Caco-2 (cell line): ENCODE measurements around the gene ALDOA. TPM values are rescaled to one million over a fixed set of nuclear protein-coding genes. Genes with fewer than 3 reads are reported as not detected.

ENCODE experiments used
- BruUV-seq: library from RNA; stranded (reverse); fragments of 400-500 nt; replicated peaks from 2 replicates; lab custom pipeline; 2021; lab: Mats Ljungman, UMichigan
- CTCF ChIA-PET: fragments of 300-600 bp; sonication (Branson Sonifier 250); formaldehyde crosslinking; loops from one replicate; lab custom pipeline; 2022; ENCODE audit warnings: antibody characterized with exemption; lab: Charles Lee
- POLR2A ChIA-PET: fragments of 300-600 bp; sonication (Branson Sonifier 250); formaldehyde crosslinking; loops from one replicate; lab custom pipeline; 2022; ENCODE audit warnings: antibody characterized with exemption; lab: Charles Lee
- DNase-seq, 2 experiments: peaks; one replicate each; pipeline versions ENCODE4 v3.0.0 to v3.0.0-alpha.2; 2020 to 2022
- H3K27me3 ChIP-seq: replicated peaks from 2 replicates; pipeline ENCODE4 v1.6.0; 2011; ENCODE audit warnings: low read length; ENCODE audit not compliant: control insufficient read depth, insufficient read depth
- H3K36me3 ChIP-seq: 2 replicates; pipeline ENCODE4 v1.5.1; 2011; ENCODE audit warnings: low read length; ENCODE audit not compliant: control insufficient read depth, insufficient read depth
- H3K4me1 ChIP-seq: fragments of 250-450 bp; sonication (Bioruptor Pico); 2 replicates; pipeline ENCODE4 v1.5.1; 2020; ENCODE audit warnings: mild to moderate bottlenecking
- H3K4me3 ChIP-seq: 2 replicates; pipeline ENCODE4 v1.5.1; 2011; ENCODE audit warnings: low read depth, mild to moderate bottlenecking, control low read depth, low read length
- H3K9me3 ChIP-seq: fragments of 250-450 bp; sonication (Bioruptor Pico); 2 replicates; pipeline ENCODE4 v1.5.1; 2020; ENCODE audit warnings: mild to moderate bottlenecking, moderate library complexity
- H3K27ac Mint-ChIP-seq: one replicate; pipeline ENCODE4 v1.8.0; 2022; ENCODE audit warnings: mixed read lengths; ENCODE audit not compliant: unreplicated experiment
- H3K27me3 Mint-ChIP-seq: one replicate; pipeline ENCODE4 v1.8.0; 2022; ENCODE audit warnings: mixed read lengths; ENCODE audit not compliant: insufficient read depth, unreplicated experiment
- H3K36me3 Mint-ChIP-seq: one replicate; pipeline ENCODE4 v1.8.0; 2022; ENCODE audit warnings: mild to moderate bottlenecking, mixed read lengths; ENCODE audit not compliant: insufficient read depth, unreplicated experiment
- H3K4me1 Mint-ChIP-seq: one replicate; pipeline ENCODE4 v1.8.0; 2022; ENCODE audit warnings: low read depth, mixed read lengths; ENCODE audit not compliant: unreplicated experiment
- H3K4me3 Mint-ChIP-seq: one replicate; pipeline ENCODE4 v1.8.0; 2022; ENCODE audit warnings: mild to moderate bottlenecking, moderate library complexity, mixed read lengths; ENCODE audit not compliant: unreplicated experiment
- H3K9me3 Mint-ChIP-seq: one replicate; pipeline ENCODE4 v1.8.0; 2022; ENCODE audit warnings: mixed read lengths; ENCODE audit not compliant: unreplicated experiment
- CTCF ChIP-seq, 2 experiments: fragments of 200-600 bp in 1 of 2; IDR thresholded peaks; 1 replicate in 1 of 2; 2 replicates in 1 of 2; pipeline versions ENCODE4 v1.5.1 to v1.8.0; 2011 to 2022; ENCODE audit warnings: antibody characterized with exemption in 1 of 2, control low read depth in 1 of 2, inconsistent platforms in 1 of 2, low read depth in 1 of 2, low read length in 1 of 2, mild to moderate bottlenecking in 1 of 2, moderate library complexity in 1 of 2; ENCODE audit not compliant: insufficient read depth in 1 of 2, severe bottlenecking in 1 of 2, unreplicated experiment in 1 of 2
- intact Hi-C: fragments of 100-400 bp; cut with micrococcal nuclease; formaldehyde crosslinking; loops from one replicate; pipeline ENCODE4 v1.10.0; 2022; ENCODE audit not compliant: unreplicated experiment
- total RNA-seq: library from RNA; stranded (reverse); gene quantifications from 2 replicates; pipeline ENCODE4 v1.2.3, GENCODE V29; 2022

Gene ALDOA
- total RNA-seq, 1 experiment from 2014 or later, result 675 TPM

GRCh38 chr16:30077656-30078055, 12.1 kb downstream of the ALDOA start:
- no peak overlapping the region for H3K4me3 ChIP-seq
- Mint-ChIP-seq H3K4me1 (peaks cover 12% of the 10 kb centered on the region), H3K27me3 (no peaks in the 10 kb centered on the region), H3K9me3 (no peaks in the 10 kb centered on the region), H3K27ac (no peak overlapping the region), H3K4me3 (no peak overlapping the region), H3K36me3 (peaks cover 70% of the 10 kb centered on the region)
- H3K4me1 ChIP-seq, result 0 out of 2 replicates have a peak, but pooled peaks cover 11% of the 10 kb centered on the region
- no peak for TF ChIP-seq CTCF (IDR thresholded peaks at IDR 0.05; ENCODE audit: insufficient read depth in 1 of 2, low read depth in 1 of 2, low read length in 1 of 2, severe bottlenecking in 1 of 2, unreplicated experiment in 1 of 2)
- H3K36me3 ChIP-seq, result peaks cover 10% of the 10 kb centered on the region
- DNase-seq, result no peak
- H3K27me3 ChIP-seq, result no peaks in the 10 kb centered on the region
- intact Hi-C loops, result no loop called here
- no TSS peak for BruUV-seq
- POLR2A ChIA-PET, result no interaction called here
- H3K9me3 ChIP-seq, result no peaks in the 10 kb centered on the region
- CTCF ChIA-PET, result no interaction called here

GRCh38 chr16:30078744-30079143, 13.2 kb downstream of the ALDOA start:
- POLR2A ChIA-PET, result no interaction called here
- Histone ChIP-seq H3K27me3 (no peaks in the 10 kb centered on the region), H3K4me3 (no peak overlapping the region), H3K4me1 (0 out of 2 replicates have a peak, but pooled peaks cover 11% of the 10 kb centered on the region), H3K36me3 (peaks cover 10% of the 10 kb centered on the region), H3K9me3 (no peaks in the 10 kb centered on the region)
- BruUV-seq, result no TSS peak
- no peak overlapping the region for H3K27ac Mint-ChIP-seq
- no peaks in the 10 kb centered on the region for H3K9me3 Mint-ChIP-seq
- no peak for TF ChIP-seq CTCF (IDR thresholded peaks at IDR 0.05; ENCODE audit: insufficient read depth in 1 of 2, low read depth in 1 of 2, low read length in 1 of 2, severe bottlenecking in 1 of 2, unreplicated experiment in 1 of 2)
- H3K36me3 Mint-ChIP-seq, result peaks cover 72% of the 10 kb centered on the region
- CTCF ChIA-PET, result interaction anchor here (0.6 kb wide), 1 partner anchor 289 kb away, joined by 3 read pairs; no protein-coding TSS in a partner anchor
- no peak for DNase-seq
- H3K27me3 Mint-ChIP-seq, result no peaks in the 10 kb centered on the region
- H3K4me1 Mint-ChIP-seq, result peaks cover 12% of the 10 kb centered on the region
- H3K4me3 Mint-ChIP-seq, result no peak overlapping the region
- intact Hi-C loops, result no loop called here

GRCh38 chr16:30079480-30079879, 13.9 kb downstream of the ALDOA start:
- peaks cover 10% of the 10 kb centered on the region for H3K36me3 ChIP-seq
- POLR2A ChIA-PET, result interaction anchor here (0.6 kb wide), 1 partner anchor 367 kb away, joined by 3 read pairs; no protein-coding TSS in a partner anchor
- H3K4me1 ChIP-seq, result 0 out of 2 replicates have a peak, but pooled peaks cover 11% of the 10 kb centered on the region
- no peaks in the 10 kb centered on the region for H3K9me3 ChIP-seq
- Mint-ChIP-seq H3K36me3 (peaks cover 76% of the 10 kb centered on the region), H3K27me3 (no peaks in the 10 kb centered on the region), H3K27ac (no peak overlapping the region), H3K4me3 (no peak overlapping the region), H3K4me1 (peaks cover 12% of the 10 kb centered on the region), H3K9me3 (no peaks in the 10 kb centered on the region)
- no TSS peak for BruUV-seq
- DNase-seq, result no peak
- CTCF ChIA-PET, result no interaction called here
- intact Hi-C loops, result no loop called here
- no peaks in the 10 kb centered on the region for H3K27me3 ChIP-seq
- H3K4me3 ChIP-seq, result no peak overlapping the region
- no peak for TF ChIP-seq CTCF (IDR thresholded peaks at IDR 0.05; ENCODE audit: insufficient read depth in 1 of 2, low read depth in 1 of 2, low read length in 1 of 2, severe bottlenecking in 1 of 2, unreplicated experiment in 1 of 2)
